Measurements from ENCODE around the gene SLBP. TPM values are rescaled to one million over a fixed set of nuclear protein-coding genes. Genes with fewer than 3 reads are reported as not detected.
A peak's percentile ranks its signal among the peaks of the same experiment; 100 is the strongest.

Gene SLBP
- total RNA-seq, 1 donor from 2014 or later, result 51.9 TPM

GRCh38 chr4:1727117-1728031, 15.3 kb upstream of the SLBP start:
- DNase-seq (ENCODE audit: low read depth), result peak; percentile 92

GRCh38 chr4:1726146-1726934, 14.2 kb upstream of the SLBP start:
- peak; percentile 76 for DNase-seq (ENCODE audit: low read depth)

GRCh38 chr4:1725521-1725920, 13.4 kb upstream of the SLBP start:
- no peak for DNase-seq (ENCODE audit: low read depth)

- no peak for DNase-seq (ENCODE audit: low read depth)
Observed at GRCh38 chr4:1723131-1723801, 11.1 kb upstream of the SLBP start.

- no peak for DNase-seq (ENCODE audit: low read depth)
Observed at GRCh38 chr4:1722551-1723118, 10.5 kb upstream of the SLBP start.

GRCh38 chr4:1721666-1722550, 9.8 kb upstream of the SLBP start:
- no peak for DNase-seq (ENCODE audit: low read depth)

GRCh38 chr4:1721003-1721665, 9.0 kb upstream of the SLBP start, which contains the start of the genes TACC3 and TMEM129:
TSS of gene TACC3 (plus strand) at chr4:1721521. CDS start at chr4:1723422, 1,901 bp downstream.
TSS of gene TMEM129 (minus strand) at chr4:1721323. CDS start at chr4:1720837, 486 bp downstream.
- peak; percentile 90 for DNase-seq (ENCODE audit: low read depth)

- no peak for DNase-seq (ENCODE audit: low read depth)
Observed at GRCh38 chr4:1720163-1720983, 8.3 kb upstream of the SLBP start.

GRCh38 chr4:1718095-1718850, 6.2 kb upstream of the SLBP start:
- no peak for DNase-seq (ENCODE audit: low read depth)

GRCh38 chr4:1717129-1718094, 5.3 kb upstream of the SLBP start:
- no peak for DNase-seq (ENCODE audit: low read depth)

GRCh38 chr4:1716065-1716945, 4.2 kb upstream of the SLBP start:
- DNase-seq (ENCODE audit: low read depth), result no peak

GRCh38 chr4:1715002-1715758, 3.1 kb upstream of the SLBP start:
- no peak for DNase-seq (ENCODE audit: low read depth)

GRCh38 chr4:1714303-1715001, 2.3 kb upstream of the SLBP start:
- DNase-seq (ENCODE audit: low read depth), result peak; percentile 50

- no peak for DNase-seq (ENCODE audit: low read depth)
Observed at GRCh38 chr4:1713003-1713851, 1.1 kb upstream of the SLBP start.
